Bone marrow (tissue), 2 donors: Measurements from ENCODE around the gene MTOR.

ENCODE experiments used
- DNase-seq, 2 donors: peaks; one replicate each; lab custom pipeline; 2025; lab: John Stamatoyannopoulos, UW

MTOR gene

DNA sequence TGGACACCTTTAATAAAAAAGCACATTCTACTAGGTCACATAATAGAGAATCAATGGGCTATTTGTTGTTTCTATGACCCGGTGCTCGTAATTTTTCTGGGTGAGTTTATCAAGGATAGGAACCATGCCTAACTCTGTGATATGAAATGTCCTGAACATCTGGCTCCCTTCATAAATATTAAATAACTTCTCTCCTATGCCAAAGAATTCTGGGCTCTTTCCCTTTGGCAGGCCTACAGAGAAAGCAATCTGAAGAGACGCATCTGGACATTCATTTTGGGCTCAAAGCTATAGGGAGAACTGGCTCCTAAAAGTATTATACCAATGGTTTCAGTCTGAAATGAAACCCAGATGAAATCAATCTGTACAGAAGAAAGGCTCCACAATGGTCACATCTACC, 112.0 kb downstream of the MTOR start:
- DNase-seq = no peak

GRCh38 chr1:11147197-11147770, 115.1 kb downstream of the MTOR start:
- DNase-seq = no peak

DNA sequence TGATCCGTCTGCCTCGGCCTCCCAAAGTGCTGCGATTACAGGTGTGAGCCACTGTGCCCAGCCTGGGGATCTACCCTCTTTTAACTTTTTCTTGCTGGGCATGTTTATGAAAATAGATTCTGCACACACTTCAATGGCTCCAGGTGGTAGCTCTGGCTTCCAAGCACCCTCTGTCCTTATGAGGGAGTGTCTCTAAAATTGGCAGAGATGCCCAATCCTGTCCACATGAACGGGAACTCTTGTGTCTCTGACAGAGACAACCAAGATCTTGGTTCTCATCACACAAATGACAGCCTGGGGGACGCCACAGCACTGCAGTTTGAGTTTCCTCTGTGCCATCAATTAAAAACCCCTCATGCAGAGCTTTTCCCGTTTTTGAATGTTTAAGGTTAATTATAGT, 116.6 kb downstream of the MTOR start:
- DNase-seq = no peak

DNA sequence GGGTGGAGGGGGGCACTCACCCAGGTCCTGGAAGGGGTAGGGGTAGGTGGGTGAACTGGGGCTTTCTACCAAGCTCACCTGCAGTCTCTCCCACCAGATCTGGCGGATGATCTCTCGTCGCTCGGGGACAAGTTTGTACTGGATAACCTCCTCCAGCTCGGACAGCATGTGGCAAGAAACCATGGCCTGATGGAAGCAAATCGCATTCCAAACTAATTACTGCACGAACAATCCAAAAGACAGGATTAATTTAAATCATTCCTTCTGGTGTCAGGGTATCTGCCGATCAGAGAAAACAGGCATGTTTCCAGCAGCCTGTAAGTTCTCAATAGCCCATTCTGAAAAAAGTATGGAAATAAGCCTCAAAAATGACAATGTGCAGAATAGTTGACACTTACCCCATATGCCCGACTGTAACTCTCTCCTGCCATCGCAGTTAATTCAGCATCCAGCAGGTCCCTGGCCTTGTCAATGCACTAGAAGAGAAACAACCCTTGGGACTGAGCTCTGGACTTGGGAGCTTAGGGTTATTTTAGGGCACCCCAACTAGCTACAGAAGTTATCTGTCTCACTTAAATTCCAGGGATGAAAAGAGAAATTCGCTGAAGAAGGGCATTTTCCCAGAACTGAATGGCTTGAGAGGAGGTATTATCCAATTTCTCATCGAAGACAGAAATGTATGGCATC, 117.6 kb downstream of the MTOR start:
- DNase-seq = no peak

DNA sequence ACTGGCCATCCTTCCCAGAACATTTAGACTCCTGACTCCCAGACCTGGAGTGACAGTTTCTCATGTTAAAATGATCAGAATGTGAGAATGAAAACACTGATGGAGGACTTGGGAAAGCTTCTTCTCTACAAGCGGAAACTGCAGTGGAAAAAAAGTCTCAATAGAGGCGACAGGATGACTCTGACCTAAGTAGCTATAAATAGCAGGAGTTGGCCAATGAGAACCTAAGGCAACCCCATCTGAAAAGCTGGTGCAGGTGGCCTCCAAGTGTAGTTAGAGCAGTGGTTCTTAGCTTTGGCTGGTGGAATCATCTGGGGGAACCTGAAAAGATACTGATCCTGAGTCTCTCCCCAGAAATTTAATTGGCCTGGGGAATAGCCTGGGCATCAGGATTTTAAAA, 118.4 kb downstream of the MTOR start:
- no peak for DNase-seq

DNA sequence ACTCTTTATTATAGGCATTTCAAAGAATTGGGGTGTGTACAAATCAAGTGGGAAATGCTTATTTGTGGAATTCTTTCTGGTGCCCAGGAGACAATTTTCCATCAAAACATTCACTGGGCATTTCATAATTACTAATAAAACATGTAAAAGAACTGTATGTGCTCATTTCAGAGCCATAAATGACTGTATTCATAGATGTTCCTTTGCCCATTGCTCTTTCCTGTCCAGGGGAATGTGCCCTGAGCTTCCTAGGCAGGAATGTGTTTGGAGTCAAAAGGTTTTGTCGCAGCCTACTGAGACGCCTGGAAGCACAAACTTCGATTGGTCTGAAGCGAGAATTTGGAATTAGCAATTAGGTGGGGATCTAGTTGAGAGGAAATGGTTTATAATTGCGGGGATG, 119.0 kb downstream of the MTOR start:
- DNase-seq = no peak

- no peak for DNase-seq
Observed at GRCh38 chr1:11142618-11143391, 119.5 kb downstream of the MTOR start.

GRCh38 chr1:11138952-11139351, 123.4 kb downstream of the MTOR start:
- no peak for DNase-seq

DNA sequence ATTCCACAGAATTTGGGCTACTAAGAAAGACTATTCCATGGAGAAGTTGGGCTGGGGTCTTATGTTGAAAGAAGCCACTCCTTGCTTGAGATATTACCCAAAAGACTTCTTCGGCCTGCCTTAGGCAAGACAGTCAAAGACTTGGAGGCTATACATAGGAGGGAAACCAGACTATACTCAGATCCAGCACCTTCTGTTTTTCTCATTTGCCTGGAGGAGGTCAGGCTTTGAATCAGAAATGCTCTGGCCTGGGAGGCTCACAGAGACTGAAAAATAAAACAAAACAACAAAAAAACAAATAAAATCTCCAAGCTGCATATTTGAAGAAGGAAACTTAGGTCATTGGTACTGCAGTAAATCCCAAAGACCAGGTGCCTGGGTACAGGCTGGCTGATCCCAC, 124.3 kb downstream of the MTOR start:
- no peak for DNase-seq

GRCh38 chr1:11134898-11135266, 127.5 kb downstream of the MTOR start:
- DNase-seq = no peak

DNA sequence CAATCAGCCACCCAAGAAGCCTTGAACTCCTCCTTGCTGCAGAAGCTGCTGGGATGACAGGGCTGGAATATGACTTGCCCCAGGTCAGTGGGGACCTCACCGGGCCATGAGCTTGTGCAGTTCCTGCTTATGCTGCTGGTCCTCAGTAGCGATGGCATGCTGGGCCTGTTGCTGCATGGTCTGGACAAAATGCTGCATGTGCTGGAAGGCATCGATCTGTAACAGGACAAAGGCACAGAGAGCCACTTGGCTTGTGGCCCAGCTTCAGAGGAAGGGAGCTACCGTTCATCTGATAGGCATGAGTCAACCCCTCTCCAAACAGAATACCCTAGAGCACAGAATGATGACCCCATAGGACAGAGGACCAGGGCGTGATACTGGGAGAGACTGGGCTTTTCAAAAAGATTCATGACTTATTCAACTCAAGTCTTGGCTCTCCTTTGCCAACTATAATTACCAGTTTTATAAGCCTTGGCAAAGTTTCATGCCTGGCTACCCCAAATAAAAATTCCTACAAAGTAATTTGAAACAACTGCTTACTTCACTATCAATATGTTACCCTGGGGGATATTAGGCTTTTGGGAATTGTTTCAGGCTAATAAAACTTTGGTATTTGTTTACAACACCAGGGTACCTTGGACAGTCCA, 128.0 kb downstream of the MTOR start:
- DNase-seq = no peak

- no peak for DNase-seq
Observed at GRCh38 chr1:11132563-11133293, 129.6 kb downstream of the MTOR start.

- no peak for DNase-seq
Observed at GRCh38 chr1:11131816-11132215, 130.5 kb downstream of the MTOR start.

- DNase-seq = no peak
Observed at GRCh38 chr1:11130406-11130805, 131.9 kb downstream of the MTOR start.

DNA sequence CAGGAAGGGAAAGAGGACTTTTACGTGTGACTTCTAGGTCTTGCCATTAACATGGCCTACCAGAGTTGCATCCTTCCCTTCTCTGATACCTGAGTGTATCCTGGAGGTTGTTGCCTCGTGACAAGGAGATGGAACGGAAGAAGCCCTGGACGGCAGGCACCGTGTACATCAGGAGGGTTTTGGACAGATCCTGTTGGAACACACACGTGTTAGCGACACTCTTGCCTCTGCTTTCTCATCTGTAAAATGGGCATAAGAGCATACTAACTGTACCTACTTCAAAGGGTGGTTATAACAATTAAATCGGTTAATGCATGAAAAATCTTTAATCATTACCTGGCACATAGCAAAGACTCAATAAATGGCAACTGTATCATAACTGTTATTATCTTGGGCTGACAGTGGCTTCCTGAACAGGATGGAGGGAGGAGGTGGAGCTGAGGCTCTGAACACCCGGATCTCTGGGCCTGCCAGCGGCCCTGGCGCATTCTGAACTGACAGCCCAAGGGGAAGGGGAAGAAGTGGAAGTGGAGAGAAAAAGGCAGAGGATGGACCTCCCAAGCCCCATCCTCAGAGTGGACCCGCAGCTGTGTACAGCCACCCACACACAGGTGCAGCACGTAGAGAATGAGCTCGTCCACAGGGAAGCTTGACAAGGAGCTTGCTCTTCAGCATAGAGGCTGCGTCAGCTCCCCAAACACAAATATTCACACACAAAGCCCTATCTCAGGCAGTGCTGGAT, 132.5 kb downstream of the MTOR start:
- DNase-seq = no peak

DNA sequence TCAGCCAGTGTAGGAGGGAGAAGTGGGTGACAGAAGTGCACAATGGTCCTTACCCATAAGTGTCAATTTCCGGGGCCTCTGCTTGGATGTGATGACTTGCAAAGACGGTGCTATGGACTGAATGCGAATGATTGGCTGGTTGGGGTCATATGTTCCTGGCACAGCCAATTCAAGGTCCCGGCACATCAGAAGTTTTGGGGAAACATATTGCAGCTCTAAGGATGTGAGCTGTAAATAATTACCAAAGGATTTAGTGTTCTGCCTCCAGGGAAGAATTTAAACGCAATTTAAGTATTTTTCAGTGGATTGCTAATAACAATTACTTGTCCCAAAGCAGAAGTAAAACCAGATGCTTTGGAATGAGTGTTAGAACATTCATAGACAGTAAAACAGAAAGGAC, 135.8 kb downstream of the MTOR start:
- no peak for DNase-seq

DNA sequence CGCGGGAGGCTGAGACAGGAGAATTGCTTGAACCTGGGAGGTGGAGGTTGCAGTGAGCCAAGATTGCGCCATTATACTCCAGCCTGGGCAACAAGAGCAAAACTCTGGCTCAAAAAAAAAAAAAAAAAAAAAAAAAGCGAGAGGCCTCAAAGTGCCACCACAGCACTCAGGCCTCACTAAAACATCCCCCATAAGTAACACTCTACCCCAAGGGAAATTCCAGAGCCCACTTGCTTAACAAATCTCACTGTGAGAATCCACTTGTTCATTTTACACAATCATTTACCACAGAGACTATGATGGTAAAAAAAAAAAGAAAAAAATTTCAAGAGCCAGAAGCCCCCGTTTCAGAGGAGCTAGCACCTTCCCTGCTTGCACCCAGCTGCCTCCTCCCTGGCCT, 136.4 kb downstream of the MTOR start:
- DNase-seq = no peak

DNA sequence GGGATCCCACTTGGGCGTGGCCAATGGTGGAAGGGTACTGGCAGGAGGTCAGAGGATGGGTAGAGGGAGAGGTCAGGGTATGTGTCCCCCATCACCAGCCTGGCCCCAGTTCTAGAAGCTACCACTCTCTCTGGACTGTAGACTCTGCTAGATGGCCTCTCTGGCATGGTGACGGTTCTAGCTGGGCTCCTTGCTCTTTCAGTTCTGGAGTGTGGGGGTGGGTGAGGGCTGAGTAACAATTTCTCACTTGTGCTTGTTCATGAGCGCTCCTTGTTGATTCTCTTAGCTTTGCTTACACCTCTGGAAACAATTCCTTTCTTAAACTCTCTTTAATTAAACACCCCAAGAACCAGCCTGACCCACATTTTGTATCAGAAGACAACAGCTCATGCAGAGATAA, 137.4 kb downstream of the MTOR start:
- no peak for DNase-seq

GRCh38 chr1:11116318-11116717, 146.0 kb downstream of the MTOR start:
- DNase-seq = no peak

DNA sequence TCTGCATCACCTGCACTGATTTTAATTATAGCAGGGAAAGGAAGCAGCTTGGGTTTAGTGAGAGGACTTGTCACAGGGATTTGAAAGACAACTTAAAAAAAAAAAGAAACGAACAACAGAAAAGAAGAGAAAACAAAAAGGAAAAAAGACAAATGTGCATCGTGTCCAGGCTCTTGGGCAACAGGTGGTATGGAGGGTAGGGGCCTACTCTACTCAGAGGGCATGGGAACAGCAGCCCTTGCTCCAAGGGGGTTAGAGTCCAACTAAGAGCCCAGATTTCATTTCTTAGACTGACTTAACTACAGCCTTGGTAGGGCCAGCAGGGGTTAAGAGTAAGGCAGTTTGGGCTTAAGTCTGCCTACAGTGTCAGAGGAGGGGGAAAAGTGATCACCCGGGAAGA, 147.4 kb downstream of the MTOR start:
- DNase-seq = no peak

DNA sequence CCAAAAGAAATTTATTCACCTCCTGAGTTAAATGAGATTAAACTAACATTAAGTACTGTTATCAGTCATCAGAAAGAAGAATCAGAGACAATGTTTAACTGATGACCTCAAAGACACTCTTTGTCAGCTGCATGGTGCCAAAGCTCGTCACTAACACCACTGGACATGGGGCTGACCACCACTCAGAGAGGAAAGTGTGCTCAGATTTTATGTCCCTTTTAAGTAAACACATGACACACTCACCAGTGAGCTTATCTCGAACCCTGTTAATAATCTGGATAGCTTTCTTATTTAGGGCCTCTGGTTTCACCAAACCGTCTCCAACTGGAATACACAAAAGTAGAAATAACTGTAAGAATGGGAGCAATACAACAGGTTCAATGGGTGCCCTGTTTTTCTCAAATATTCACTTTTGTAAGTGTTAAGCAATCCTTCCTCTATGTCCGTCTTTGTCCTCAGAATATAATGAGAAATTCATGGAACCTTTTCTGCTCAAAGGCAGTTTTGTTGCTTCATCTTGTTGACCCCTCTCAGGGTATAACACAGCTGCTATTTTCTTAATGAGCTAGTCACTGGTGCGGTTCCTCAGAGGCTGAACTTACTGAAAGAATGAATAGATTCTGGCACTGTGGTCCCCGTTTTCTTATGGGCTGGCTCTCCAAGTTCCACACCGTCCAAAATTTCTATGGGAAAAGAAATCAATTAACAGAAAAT, 153.1 kb downstream of the MTOR start:
- DNase-seq = no peak
